Adrenal gland (tissue), 12 donors: ENCODE results near the gene CLASRP. TPM values are rescaled to one million over a fixed set of nuclear protein-coding genes. Genes with fewer than 3 reads are reported as not detected.

Experiments used
- DNase-seq, 7 donors: peaks; one replicate each; pipeline ENCODE4 v3.0.0-alpha.2; 2019 to 2020
- H3K27ac ChIP-seq, 5 donors: fragments of 200-600 bp; sonication (generic) in 4 of 5; 1 replicate in 3 of 5; 2 replicates in 2 of 5; pipeline versions ENCODE4 v1.5.1 to v1.8.0; 2016 to 2020; ENCODE audit warnings: mild to moderate bottlenecking in 1 of 5
- H3K27me3 ChIP-seq: fragments of 200-600 bp; 2 replicates; pipeline ENCODE4 v1.8.0; 2021
- H3K36me3 ChIP-seq, 2 donors: fragments of 200-600 bp; replicated peaks in 1 of 2; 1 replicate in 1 of 2; 2 replicates in 1 of 2; pipeline versions ENCODE4 v1.5.1 to v1.8.0; 2018 to 2022
- H3K4me1 ChIP-seq, 2 donors: fragments of 200-600 bp; replicated peaks in 1 of 2; 1 replicate in 1 of 2; 2 replicates in 1 of 2; pipeline versions ENCODE4 v1.5.1 to v1.8.0; 2018 to 2021
- H3K4me3 ChIP-seq, 4 donors: fragments of 200-600 bp; sonication (generic) in 3 of 4; one replicate each; pipeline ENCODE4 v1.5.1; 2016 to 2018
- H3K9me3 ChIP-seq, 3 donors: fragments of 200-600 bp; sonication (generic) in 1 of 3; replicated peaks in 1 of 3; 1 replicate in 2 of 3; 2 replicates in 1 of 3; pipeline versions ENCODE4 v1.5.1 to v1.8.0; 2016 to 2021
- CTCF ChIP-seq, 6 experiments: fragments of 450-650 bp in 4 of 6; fragments of 200-600 bp in 2 of 6; sonication (generic) in 1 of 6; IDR thresholded peaks; 1 replicate in 5 of 6; 2 replicates in 1 of 6; pipeline versions ENCODE4 v1.5.1 to v1.8.0; 2016 to 2021; ENCODE audit warnings: antibody characterized with exemption in 6 of 6, mild to moderate bottlenecking in 2 of 6, moderate library complexity in 1 of 6
- POLR2A ChIP-seq, 2 donors: fragments of 450-650 bp; IDR thresholded peaks; one replicate each; pipeline ENCODE4 v1.6.1; 2017; ENCODE audit warnings: antibody characterized with exemption in 2 of 2, mild to moderate bottlenecking in 2 of 2, moderate library complexity in 1 of 2
- WGBS, 4 donors: extraction: QIAGEN DNeasy Blood & Tissue Kit in 2 of 4; methylation state at CpG; one replicate each; pipeline versions ENCODE4 v1.1.5 to v1.1.7; 2013 to 2017; 5-methylcytosine and 5-hydroxymethylcytosine counted together
- intact Hi-C, 2 donors: fragments of 100-400 bp; cut with DNase I; formaldehyde crosslinking; loops; one replicate each; pipeline versions ENCODE4 v1.14.1 to v1.15.0; 2022 to 2023
- polyA plus RNA-seq, 3 donors: library from polyadenylated mRNA; stranded (reverse); fragments of 200-250 nt in 2 of 3; fragments of 350-450 nt in 1 of 3; fragmentation: Illumina TruSeq in 1 of 3; extraction: RNeasy Lipid Tissue Mini Kit (QIAGEN cat#74804) in 1 of 3; gene quantifications; one replicate each; pipeline ENCODE4 v1.2.3, GENCODE V29; 2013 to 2014
- total RNA-seq, 9 donors: library from RNA; depleted of rRNA in 4 of 9; stranded (reverse); fragments of >200 nt in 4 of 9; fragments of 120-200 nt in 1 of 9; fragmentation: NEBNext Ultra II Directional in 1 of 9; extraction: Animal tissue kit (Norgen Biotek cat#: 25700) in 1 of 9; gene quantifications; one replicate each; pipeline versions ENCODE4 v1.1.0 to v1.2.4, GENCODE V29; 2013 to 2023
- donor health status: healthy with polysubstance abuse.
- donor health status: Bipolar disorder and iron deficiency.
- donor health status: DM: yes; HTN: yes; CAD: no.
- donor health status: DM: no; HTN: no; CAD: no.
- donor health status: DM: no; HTN: no; CAD: no.
- donor health status: DM: yes; HTN: yes; CAD: no.

The CLASRP gene
- total and polyA plus RNA-seq, 12 donors, result 19.8 to 730 (median 64.7) TPM

GRCh38 chr19:45070214-45070613, 31.4 kb downstream of the CLASRP start:
- Histone ChIP-seq H3K9me3 (no peaks in the 10 kb centered on the region), H3K27ac (no peak overlapping the region), H3K36me3 (peaks cover 0 to 62% of the 10 kb centered on the region in 2 donors), H3K4me1 (no peaks in the 10 kb centered on the region), H3K4me3 (no peak overlapping the region), H3K27me3 (no peaks in the 10 kb centered on the region)
- TF ChIP-seq POLR2A (IDR thresholded peaks at IDR 0.05) (no peak), CTCF (IDR thresholded peaks at IDR 0.05) (no peak)
- intact Hi-C loops, result no loop called here
- DNase-seq, result no peak
- WGBS, 4 donors, result 83 to 88% (median 85%) methylated on average over 4 to 6 of the region's 6 CpGs

- H3K9me3 ChIP-seq, result no peaks in the 10 kb centered on the region
- H3K4me3 ChIP-seq, result no peak overlapping the region
- no peak for DNase-seq
- WGBS, 4 donors, result 87 to 92% (median 92%) methylated on average over 8 to 19 of the region's 19 CpGs
- H3K36me3 ChIP-seq, result peaks cover 0 to 57% of the 10 kb centered on the region in 2 donors
- H3K27me3 ChIP-seq, result no peaks in the 10 kb centered on the region
- H3K27ac ChIP-seq, result no peak overlapping the region
- intact Hi-C loops, result no loop called here
- no peak for TF ChIP-seq CTCF (IDR thresholded peaks at IDR 0.05)
- no peak for TF ChIP-seq POLR2A (IDR thresholded peaks at IDR 0.05)
- peaks cover 0 to 2% of the 10 kb centered on the region in 2 donors for H3K4me1 ChIP-seq
Observed at GRCh38 chr19:45070861-45071544, 32.2 kb downstream of the CLASRP start.

GRCh38 chr19:45071545-45071938, 32.7 kb downstream of the CLASRP start:
- no peaks in the 10 kb centered on the region for H3K27me3 ChIP-seq
- no peaks in the 10 kb centered on the region for H3K9me3 ChIP-seq
- peaks cover 0 to 54% of the 10 kb centered on the region in 2 donors for H3K36me3 ChIP-seq
- TF ChIP-seq POLR2A (IDR thresholded peaks at IDR 0.05) (no peak), CTCF (IDR thresholded peaks at IDR 0.05) (no peak)
- no peak for DNase-seq
- intact Hi-C loops, result no loop called here
- peaks cover 2 to 7% of the 10 kb centered on the region in 2 donors for H3K4me1 ChIP-seq
- 93 to 96% (median 95%) methylated on average over 18 to 25 of the region's 25 CpGs for WGBS, 4 donors
- no peak overlapping the region for H3K4me3 ChIP-seq
- no peak overlapping the region for H3K27ac ChIP-seq

DNA sequence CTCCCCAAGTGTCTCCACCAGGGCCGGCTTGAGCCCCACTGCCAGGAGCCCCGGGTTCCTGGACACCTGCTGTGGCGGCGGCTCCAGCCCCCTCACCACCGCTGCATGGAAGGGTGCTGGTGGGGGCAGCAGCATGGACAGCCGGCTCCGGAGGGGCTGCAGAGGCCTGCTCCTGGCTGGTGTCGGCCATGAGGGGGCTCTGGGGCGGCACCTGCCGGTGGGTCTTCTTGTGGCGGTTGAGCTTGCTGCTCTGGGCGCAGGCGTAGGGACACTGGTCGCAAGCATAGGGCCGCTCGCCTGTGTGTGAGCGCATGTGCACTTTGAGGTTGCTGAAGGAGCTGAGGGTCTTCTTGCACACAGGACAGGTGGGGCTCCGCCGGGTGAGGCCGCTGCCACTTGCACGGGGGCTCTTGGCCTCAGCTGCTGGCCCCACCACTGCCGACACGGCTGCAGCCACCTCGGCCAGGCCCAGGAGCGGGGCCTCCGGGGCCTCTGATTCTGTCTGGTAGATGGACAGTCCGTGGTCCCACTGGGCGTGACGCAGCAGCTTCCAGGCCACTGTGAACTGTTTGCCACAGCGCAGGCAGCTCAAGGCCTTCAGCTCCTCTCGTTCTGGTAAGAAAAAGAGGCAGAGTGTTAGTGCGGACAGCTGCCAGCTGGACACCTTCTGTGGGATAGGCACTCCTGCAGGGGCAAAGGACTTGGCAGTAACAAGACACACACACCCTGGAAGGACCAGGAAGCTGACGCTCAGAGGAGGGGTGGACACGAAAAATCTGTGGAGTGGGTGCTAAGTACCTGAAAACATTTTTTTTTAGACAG, 33.3 kb downstream of the CLASRP start:
- H3K36me3 ChIP-seq, result peaks cover 0 to 47% of the 10 kb centered on the region in 2 donors
- intact Hi-C loops, result no loop called here

More for the DNA sequence above, 33.3 kb downstream of the CLASRP start:
- no peak overlapping the region for H3K4me3 ChIP-seq
- H3K27ac ChIP-seq, result no peak overlapping the region
- no peaks in the 10 kb centered on the region for H3K9me3 ChIP-seq
- H3K4me1 ChIP-seq, result peaks cover 5 to 12% of the 10 kb centered on the region in 2 donors
- DNase-seq, result no peak
- no peak for TF ChIP-seq CTCF (IDR thresholded peaks at IDR 0.05)
- no peak for TF ChIP-seq POLR2A (IDR thresholded peaks at IDR 0.05)
- no peaks in the 10 kb centered on the region for H3K27me3 ChIP-seq
- 85 to 89% (median 86%) methylated on average over 13 to 34 of the region's 34 CpGs for WGBS, 4 donors
